Neural cell (in vitro differentiated cells): Measurements from ENCODE around the gene RNASE9.

Experiments used
- MXI1 ChIP-seq: fragments of 450-650 bp; conservative IDR thresholded peaks from 2 replicates; pipeline ENCODE4 v1.6.1; 2014; ENCODE audit warnings: antibody characterized with exemption, mild to moderate bottlenecking; ENCODE audit not compliant: poor library complexity, severe bottlenecking
- POLR2AphosphoS5 ChIP-seq: IDR thresholded peaks from 2 replicates; pipeline ENCODE4 v1.6.1; 2012
- RAD21 ChIP-seq: fragments of 450-650 bp; conservative IDR thresholded peaks from 2 replicates; pipeline ENCODE4 v1.6.1; 2014; ENCODE audit warnings: antibody characterized with exemption, mild to moderate bottlenecking, moderate library complexity
- TF ChIP-seq, protein P1 (sequence below): fragments of 450-650 bp; IDR thresholded peaks from 2 replicates; pipeline ENCODE4 v1.5.1; 2014; ENCODE audit warnings: antibody characterized with exemption, mild to moderate bottlenecking, moderate library complexity; ENCODE audit not compliant: poor library complexity, severe bottlenecking

DNA sequence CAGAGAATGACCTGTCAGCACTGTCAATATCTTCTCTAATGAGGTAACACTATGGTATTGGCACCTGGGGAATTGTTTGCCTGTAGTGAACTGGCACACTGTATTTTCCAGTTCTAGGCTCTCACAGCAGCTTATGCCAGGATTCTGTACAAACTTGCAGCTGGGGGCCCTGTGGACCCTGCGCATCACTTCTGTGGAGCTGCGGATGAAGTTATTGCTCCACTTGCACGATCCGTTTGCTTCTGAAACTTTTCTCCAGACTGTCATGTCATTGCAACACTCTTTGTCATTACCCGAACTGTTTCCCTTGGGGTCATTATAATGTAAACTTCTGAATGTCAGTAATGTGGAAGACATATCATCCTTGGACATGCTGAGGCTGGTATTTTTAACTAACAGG, 23.1 kb upstream of the RNASE9 start:
- TF ChIP-seq POLR2AphosphoS5 (no peak), RAD21 (no peak), MXI1 (no peak)
- TF ChIP-seq, protein P1, sequence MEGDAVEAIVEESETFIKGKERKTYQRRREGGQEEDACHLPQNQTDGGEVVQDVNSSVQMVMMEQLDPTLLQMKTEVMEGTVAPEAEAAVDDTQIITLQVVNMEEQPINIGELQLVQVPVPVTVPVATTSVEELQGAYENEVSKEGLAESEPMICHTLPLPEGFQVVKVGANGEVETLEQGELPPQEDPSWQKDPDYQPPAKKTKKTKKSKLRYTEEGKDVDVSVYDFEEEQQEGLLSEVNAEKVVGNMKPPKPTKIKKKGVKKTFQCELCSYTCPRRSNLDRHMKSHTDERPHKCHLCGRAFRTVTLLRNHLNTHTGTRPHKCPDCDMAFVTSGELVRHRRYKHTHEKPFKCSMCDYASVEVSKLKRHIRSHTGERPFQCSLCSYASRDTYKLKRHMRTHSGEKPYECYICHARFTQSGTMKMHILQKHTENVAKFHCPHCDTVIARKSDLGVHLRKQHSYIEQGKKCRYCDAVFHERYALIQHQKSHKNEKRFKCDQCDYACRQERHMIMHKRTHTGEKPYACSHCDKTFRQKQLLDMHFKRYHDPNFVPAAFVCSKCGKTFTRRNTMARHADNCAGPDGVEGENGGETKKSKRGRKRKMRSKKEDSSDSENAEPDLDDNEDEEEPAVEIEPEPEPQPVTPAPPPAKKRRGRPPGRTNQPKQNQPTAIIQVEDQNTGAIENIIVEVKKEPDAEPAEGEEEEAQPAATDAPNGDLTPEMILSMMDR, result no peak
